Activated CD8-positive, alpha-beta memory T cell treated with anti-CD3 and anti-CD28 coated beads, Interleukin-2, amount 50 U/mL, for 1 hour (primary cell): Measurements from ENCODE around the gene LTBP4.
"Not testable (repeated sequence)": the region's sequence is repeated elsewhere in the genome, so short reads cannot be mapped to it uniquely, and the experiment has no call there.

ENCODE experiments used
- DNase-seq: peaks from one replicate; pipeline ENCODE4 v3.0.0-alpha.2; 2020; ENCODE audit errors: extremely low read depth

LTBP4 gene

DNA sequence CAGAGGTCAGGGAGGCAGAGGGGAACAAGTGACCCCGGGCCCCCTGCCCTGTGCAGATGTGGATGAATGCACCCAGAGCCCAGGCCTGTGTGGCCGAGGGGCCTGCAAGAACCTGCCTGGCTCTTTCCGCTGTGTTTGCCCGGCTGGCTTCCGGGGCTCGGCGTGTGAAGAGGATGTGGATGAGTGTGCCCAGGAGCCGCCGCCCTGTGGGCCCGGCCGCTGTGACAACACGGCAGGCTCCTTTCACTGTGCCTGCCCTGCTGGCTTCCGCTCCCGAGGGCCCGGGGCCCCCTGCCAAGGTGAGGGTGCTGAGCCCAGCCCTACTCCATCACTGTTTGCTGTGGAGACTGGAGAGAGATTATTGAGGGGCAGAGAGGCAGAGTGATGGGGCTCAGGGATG lies 9.9 kb downstream of the LTBP4 start:
- no peak for DNase-seq

DNA sequence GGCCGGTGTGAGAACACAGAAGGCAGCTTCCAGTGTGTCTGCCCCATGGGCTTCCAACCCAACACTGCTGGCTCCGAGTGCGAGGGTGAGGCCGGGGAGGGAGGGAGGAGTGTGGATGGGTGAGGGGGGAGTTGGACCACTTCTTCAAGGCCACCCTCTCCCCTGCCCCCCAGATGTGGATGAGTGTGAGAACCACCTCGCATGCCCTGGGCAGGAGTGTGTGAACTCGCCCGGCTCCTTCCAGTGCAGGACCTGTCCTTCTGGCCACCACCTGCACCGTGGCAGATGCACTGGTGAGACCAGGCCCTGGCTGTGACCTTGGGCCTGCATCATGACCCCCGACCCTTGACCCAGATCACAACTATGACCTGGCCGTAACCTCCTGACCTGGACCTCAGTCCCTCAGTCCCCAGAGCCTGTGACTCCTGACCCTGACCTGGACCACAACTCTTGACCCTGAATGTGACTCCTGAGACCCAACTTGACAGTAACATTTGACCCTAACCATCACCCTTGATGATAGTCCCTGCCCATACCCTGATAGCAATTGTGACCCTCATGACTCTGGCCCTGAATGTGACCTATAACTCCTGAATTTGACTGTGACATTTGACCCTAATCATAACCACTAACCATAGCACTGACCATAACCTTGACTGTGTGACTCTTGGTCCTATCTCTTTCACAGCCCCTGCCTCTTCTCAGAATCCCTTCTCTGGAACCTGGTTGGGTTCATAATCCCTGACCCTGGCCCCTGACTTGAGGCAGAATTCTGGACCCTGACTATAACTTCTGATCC lies 10.9 kb downstream of the LTBP4 start:
- no peak for DNase-seq

DNA sequence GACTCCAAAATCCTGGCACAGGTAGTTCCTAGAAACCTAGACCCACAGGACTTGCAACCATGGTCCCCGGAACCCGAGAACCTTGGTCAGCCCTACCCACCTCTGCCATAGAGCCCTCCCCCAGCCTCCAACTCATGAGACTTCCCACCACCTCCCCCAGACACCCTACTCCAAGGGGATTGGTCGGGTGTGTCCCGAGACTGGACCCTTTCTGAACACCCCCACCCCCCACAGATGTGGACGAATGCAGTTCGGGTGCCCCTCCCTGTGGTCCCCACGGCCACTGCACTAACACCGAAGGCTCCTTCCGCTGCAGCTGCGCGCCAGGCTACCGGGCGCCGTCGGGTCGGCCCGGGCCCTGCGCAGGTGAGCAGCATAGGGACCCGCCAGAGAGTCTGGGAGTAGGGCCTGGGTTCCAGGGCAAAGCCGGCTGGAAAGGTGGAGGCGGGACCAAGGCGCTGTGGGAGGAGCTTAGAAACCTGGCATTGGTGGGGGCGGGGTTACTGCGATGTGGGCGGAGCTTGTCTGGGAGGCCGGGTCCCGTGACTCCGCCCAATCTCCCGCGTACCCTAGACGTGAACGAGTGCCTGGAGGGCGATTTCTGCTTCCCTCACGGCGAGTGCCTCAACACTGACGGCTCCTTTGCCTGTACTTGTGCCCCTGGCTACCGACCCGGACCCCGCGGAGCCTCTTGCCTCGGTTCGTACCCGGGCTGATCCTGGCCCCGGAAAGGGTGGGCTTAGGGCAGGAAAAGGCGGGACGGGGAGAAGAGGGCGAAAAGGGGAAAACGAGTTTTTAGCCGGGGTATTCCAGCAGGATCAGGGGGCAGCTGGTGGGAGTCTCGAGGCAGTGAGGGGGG lies 11.9 kb downstream of the LTBP4 start:
- DNase-seq: no peak

GRCh38 chr19:40613690-40614621 lies 12.8 kb downstream of the LTBP4 start:
- DNase-seq: peak; percentile 71

GRCh38 chr19:40614622-40615411 lies 13.6 kb downstream of the LTBP4 start:
- DNase-seq: peak; percentile 68

DNA sequence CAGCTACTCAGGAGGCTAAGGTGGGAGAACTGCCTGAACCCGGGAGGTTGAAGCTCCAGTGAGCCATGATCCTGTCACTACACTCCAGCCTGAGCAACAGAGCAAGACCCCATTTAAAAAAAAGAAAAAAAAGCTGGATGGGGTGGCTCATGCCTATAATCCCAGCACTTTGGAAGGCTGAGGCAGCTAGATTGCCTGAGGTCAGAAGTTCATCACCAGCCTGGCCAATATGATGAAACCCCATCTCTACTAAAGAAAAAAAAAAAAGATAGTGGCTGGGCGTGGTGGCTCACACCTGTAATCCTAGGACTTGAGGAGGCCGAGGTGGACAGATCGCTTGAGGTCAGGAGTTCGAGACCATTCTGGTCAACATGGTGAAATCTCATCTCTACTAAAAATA lies 15.0 kb downstream of the LTBP4 start:
- no peak for DNase-seq

GRCh38 chr19:40616941-40617340 lies 15.8 kb downstream of the LTBP4 start:
- DNase-seq: no peak

DNA sequence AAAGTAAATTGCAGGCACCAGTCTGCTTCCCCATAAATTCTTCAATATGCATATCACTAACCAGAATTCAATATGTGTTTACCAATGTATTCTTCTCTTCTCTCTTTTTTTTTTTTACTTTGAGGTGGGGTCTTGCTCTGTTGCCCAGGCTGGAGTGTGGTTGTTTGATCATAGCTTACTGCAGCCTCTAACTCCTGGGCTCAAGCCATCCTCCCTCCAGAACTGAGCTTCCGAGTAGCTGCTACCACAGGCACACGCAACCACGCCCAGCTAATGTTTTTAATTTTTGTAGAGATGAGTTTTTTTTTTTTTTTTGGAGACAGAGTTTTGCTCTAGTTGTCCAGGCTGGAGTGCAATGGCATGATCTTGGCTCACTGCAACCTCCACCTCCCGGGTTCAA lies 16.8 kb downstream of the LTBP4 start:
- DNase-seq: no peak

- no peak for DNase-seq
Measured at GRCh38 chr19:40619333-40620160, 18.4 kb downstream of the LTBP4 start.

DNA sequence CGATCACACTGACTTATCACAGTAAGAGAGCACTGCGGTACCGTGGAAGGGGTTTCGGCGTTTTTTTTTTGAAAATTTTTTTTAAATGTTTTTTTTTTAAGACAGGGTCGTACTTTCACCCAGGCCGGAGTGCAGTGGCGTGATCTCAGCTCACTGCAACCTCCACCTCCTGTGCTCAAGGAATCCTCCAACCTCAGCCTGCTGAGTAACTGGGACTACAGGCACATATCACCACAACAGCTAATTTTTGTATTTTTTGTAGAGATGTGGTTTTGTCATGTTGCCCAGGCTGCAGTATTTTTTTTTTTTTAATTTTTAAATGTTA lies 19.0 kb downstream of the LTBP4 start:
- no peak for DNase-seq

- no peak for DNase-seq
Measured at GRCh38 chr19:40621283-40621682, 20.1 kb downstream of the LTBP4 start.

GRCh38 chr19:40621966-40622772 lies 21.0 kb downstream of the LTBP4 start:
- DNase-seq: no peak

- DNase-seq: no peak
Measured at GRCh38 chr19:40622773-40623075, 21.6 kb downstream of the LTBP4 start.

GRCh38 chr19:40623403-40624251 lies 22.5 kb downstream of the LTBP4 start:
- no peak for DNase-seq

- DNase-seq: not testable (repeated sequence)
Measured at GRCh38 chr19:40624369-40625153, 23.4 kb downstream of the LTBP4 start.

DNA sequence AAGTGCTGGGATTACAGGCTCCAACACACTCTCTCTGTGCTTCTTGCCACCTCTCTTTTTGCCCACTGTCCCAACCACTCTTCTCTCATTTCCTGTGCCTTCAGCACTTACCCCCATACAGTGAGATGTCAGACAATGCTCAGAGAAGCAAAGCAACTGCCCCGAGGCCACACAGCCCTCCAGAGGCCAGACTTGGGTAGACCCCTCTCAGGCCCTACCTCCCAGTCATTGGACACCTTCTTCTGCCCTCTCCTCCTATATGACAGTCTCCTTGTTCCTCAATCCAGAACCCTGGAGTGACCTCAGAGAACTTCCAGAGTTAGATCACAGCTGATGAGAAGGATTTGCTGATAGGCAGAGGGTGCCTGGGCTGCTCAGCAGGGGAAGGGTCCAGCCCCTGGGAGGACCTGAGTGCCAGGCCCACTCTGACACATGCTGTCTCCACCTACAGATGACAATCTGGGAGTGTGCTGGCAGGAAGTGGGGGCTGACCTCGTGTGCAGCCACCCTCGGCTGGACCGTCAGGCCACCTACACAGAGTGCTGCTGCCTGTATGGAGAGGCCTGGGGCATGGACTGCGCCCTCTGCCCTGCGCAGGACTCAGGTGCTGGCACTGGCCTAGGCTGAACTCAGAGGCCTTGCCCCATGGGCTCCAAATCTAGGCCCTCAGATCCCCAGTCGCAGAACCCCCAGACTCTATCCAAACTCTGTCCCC lies 24.4 kb downstream of the LTBP4 start:
- no peak for DNase-seq

- no peak for DNase-seq
Measured at GRCh38 chr19:40626918-40627317, 25.7 kb downstream of the LTBP4 start.
